IMR-90 (cell line): ENCODE data around the gene DHCR7. TPM values are rescaled to one million over a fixed set of nuclear protein-coding genes. Genes with fewer than 3 reads are reported as not detected.

Experiments used
- ATAC-seq: fragments of 200-7000 bp; cut with Tn5 transposase; 2 replicates; pipeline ENCODE4 v1.9.1; 2020; ENCODE audit warnings: low read depth, mild to moderate bottlenecking, moderate library complexity
- BruUV-seq: library from RNA; stranded (reverse); fragments of 400-500 nt; replicated peaks from 2 replicates; lab custom pipeline; 2021; lab: Mats Ljungman, UMichigan
- CTCF ChIA-PET: fragments of 300-600 bp; formaldehyde crosslinking; extraction: SDS; loops from one replicate; lab custom pipeline; 2021; ENCODE audit warnings: antibody characterized with exemption; lab: Yijun Ruan, JAX
- POLR2A ChIA-PET: fragments of 300-600 bp; sonication (Branson Sonifier 250); formaldehyde crosslinking; loops from one replicate; lab custom pipeline; 2022; ENCODE audit warnings: antibody characterized with exemption; ENCODE audit not compliant: unreplicated experiment; lab: Charles Lee
- DNase-seq: peaks from one replicate; pipeline ENCODE4 v3.0.0; 2013
- H2AFZ ChIP-seq: replicated peaks from 2 replicates; pipeline ENCODE3; 2013; ENCODE audit warnings: low read length, mild to moderate bottlenecking; ENCODE audit not compliant: poor library complexity
- H2AK5ac ChIP-seq: 2 replicates; pipeline ENCODE4 v1.6.1; 2013; ENCODE audit warnings: low read depth, low read length, inconsistent platforms
- H2AK9ac ChIP-seq: replicated peaks from 2 replicates; pipeline ENCODE3; 2013; ENCODE audit warnings: mild to moderate bottlenecking, low read depth, low read length, moderate library complexity; ENCODE audit not compliant: poor library complexity
- H2BK120ac ChIP-seq: 2 replicates; pipeline ENCODE4 v1.6.1; 2013; ENCODE audit warnings: low read depth, low read length, inconsistent platforms
- H2BK15ac ChIP-seq: 3 replicates; pipeline ENCODE4 v1.6.1; 2013; ENCODE audit warnings: low read depth, low read length, inconsistent platforms
- H2BK20ac ChIP-seq: 2 replicates; pipeline ENCODE4 v1.6.1; 2013; ENCODE audit warnings: low read depth, mild to moderate bottlenecking, inconsistent platforms, low read length, moderate library complexity
- H2BK5ac ChIP-seq: 2 replicates; pipeline ENCODE4 v1.6.1; 2013; ENCODE audit warnings: mild to moderate bottlenecking, low read depth, low read length, inconsistent platforms; ENCODE audit not compliant: poor library complexity, severe bottlenecking
- H3K14ac ChIP-seq: replicated peaks from 2 replicates; pipeline ENCODE4 v1.6.1; 2013; ENCODE audit warnings: low read depth, low read length, inconsistent platforms
- H3K18ac ChIP-seq: 2 replicates; pipeline ENCODE4 v1.6.1; 2013; ENCODE audit warnings: low read depth, low read length, control low read depth
- H3K23ac ChIP-seq: 2 replicates; pipeline ENCODE4 v1.6.1; 2013; ENCODE audit warnings: low read depth, low read length, inconsistent platforms
- H3K27ac ChIP-seq: 2 replicates; pipeline ENCODE4 v1.5.1; 2013; ENCODE audit warnings: mild to moderate bottlenecking, control low read depth, low read length; ENCODE audit not compliant: insufficient read depth
- H3K27me3 ChIP-seq: 2 replicates; pipeline ENCODE4 v1.6.1; 2013; ENCODE audit warnings: low read length; ENCODE audit not compliant: control insufficient read depth, insufficient read depth
- H3K36me3 ChIP-seq: 2 replicates; pipeline ENCODE4 v1.6.1; 2013; ENCODE audit warnings: low read length, mixed read lengths; ENCODE audit not compliant: control insufficient read depth, insufficient read depth
- H3K4ac ChIP-seq: 2 replicates; pipeline ENCODE4 v1.6.1; 2013; ENCODE audit warnings: low read depth, low read length, inconsistent platforms
- H3K4me1 ChIP-seq: 2 replicates; pipeline ENCODE4 v1.6.1; 2013; ENCODE audit warnings: low read length, mixed read lengths; ENCODE audit not compliant: control insufficient read depth, insufficient read depth
- H3K4me2 ChIP-seq: 2 replicates; pipeline ENCODE4 v1.6.1; 2013; ENCODE audit warnings: low read depth, mild to moderate bottlenecking, control low read depth, low read length, moderate library complexity
- H3K4me3 ChIP-seq: 2 replicates; pipeline ENCODE4 v1.5.1; 2013; ENCODE audit warnings: low read depth, mild to moderate bottlenecking, control low read depth, low read length, moderate library complexity; ENCODE audit not compliant: insufficient read depth
- H3K56ac ChIP-seq: 2 replicates; pipeline ENCODE4 v1.6.1; 2013; ENCODE audit warnings: low read length, inconsistent platforms; ENCODE audit not compliant: insufficient read depth; ENCODE audit errors: extremely low read depth
- H3K79me1 ChIP-seq, 2 experiments: 2 replicates each; pipeline ENCODE4 v1.6.1; 2013; ENCODE audit warnings: low read length in 2 of 2, inconsistent platforms in 1 of 2, low read depth in 1 of 2
- H3K9ac ChIP-seq: 2 replicates; pipeline ENCODE4 v1.6.1; 2013; ENCODE audit warnings: low read depth, low read length, control low read depth
- H3K9me1 ChIP-seq: 2 replicates; pipeline ENCODE4 v1.6.1; 2013; ENCODE audit warnings: low read length, inconsistent platforms; ENCODE audit not compliant: insufficient read depth
- H3K9me3 ChIP-seq: 2 replicates; pipeline ENCODE4 v1.6.1; 2013; ENCODE audit warnings: low read length; ENCODE audit not compliant: control insufficient read depth, insufficient read depth
- H4K20me1 ChIP-seq: 2 replicates; pipeline ENCODE4 v1.6.1; 2013; ENCODE audit warnings: low read length, inconsistent platforms; ENCODE audit not compliant: insufficient read depth
- H4K5ac ChIP-seq: 2 replicates; pipeline ENCODE4 v1.6.1; 2013; ENCODE audit warnings: mild to moderate bottlenecking, low read depth, low read length, control low read depth
- H4K8ac ChIP-seq, 2 experiments: 2 replicates each; pipeline ENCODE4 v1.6.1; 2013; ENCODE audit warnings: low read depth in 2 of 2, low read length in 2 of 2, control low read depth in 1 of 2, inconsistent platforms in 1 of 2
- H4K91ac ChIP-seq: 2 replicates; pipeline ENCODE4 v1.6.1; 2013; ENCODE audit warnings: low read depth, low read length, inconsistent platforms; ENCODE audit not compliant: insufficient read depth
- BHLHE40 ChIP-seq: fragments of 150-350 bp; IDR thresholded peaks from 2 replicates; pipeline ENCODE4 v1.6.1; 2016; ENCODE audit warnings: mild to moderate bottlenecking, low read depth, low read length
- CHD1 ChIP-seq: IDR thresholded peaks from 2 replicates; pipeline ENCODE4 v1.6.1; 2012; ENCODE audit warnings: low read depth, low read length, improper control_type of control experiment
- CTCF ChIP-seq: conservative IDR thresholded peaks from 2 replicates; pipeline ENCODE4 v1.5.1; 2012; ENCODE audit warnings: mild to moderate bottlenecking, low read depth, low read length, improper control_type of control experiment
- FOS ChIP-seq: fragments of 150-350 bp; IDR thresholded peaks from 2 replicates; pipeline ENCODE4 v1.6.1; 2016; ENCODE audit warnings: low read depth, low read length
- MAFK ChIP-seq: IDR thresholded peaks from 2 replicates; pipeline ENCODE4 v1.6.1; 2012; ENCODE audit warnings: low read depth, low read length, improper control_type of control experiment
- MAZ ChIP-seq: IDR thresholded peaks from 2 replicates; pipeline ENCODE4 v1.6.1; 2012; ENCODE audit warnings: low read depth, mild to moderate bottlenecking, low read length, improper control_type of control experiment, moderate library complexity, borderline replicate concordance
- NFE2L2 ChIP-seq: fragments of 150-350 bp; IDR thresholded peaks from 2 replicates; pipeline ENCODE4 v1.6.1; 2016; ENCODE audit warnings: low read depth, mild to moderate bottlenecking, low read length
- RAD21 ChIP-seq: IDR thresholded peaks from 2 replicates; pipeline ENCODE4 v1.6.1; 2012; ENCODE audit warnings: low read length, improper control_type of control experiment
- SMC3 ChIP-seq: fragments of 150-350 bp; IDR thresholded peaks from 2 replicates; pipeline ENCODE4 v1.6.1; 2016; ENCODE audit warnings: low read depth, mild to moderate bottlenecking, antibody characterized with exemption, low read length, moderate library complexity
- WGBS, 2 experiments: methylation state at CpG; one replicate each; pipeline versions ENCODE4 v1.1.5 to v1.1.7; 2013; ENCODE audit warnings: missing lambda C conversion rate in 2 of 2; ENCODE audit not compliant: insufficient read length in 1 of 2; ENCODE audit errors: extremely low coverage in 2 of 2; 5-methylcytosine and 5-hydroxymethylcytosine counted together
- dilution Hi-C: fragments of 300-500 bp; cut with HindIII; formaldehyde crosslinking; loops from one replicate; pipeline ENCODE4 v1.14.3; 2018; ENCODE audit warnings: low sequenced_read_pairs; ENCODE audit not compliant: unreplicated experiment
- in situ Hi-C: fragments of 300-500 bp; cut with MboI; formaldehyde crosslinking; loops from 3 replicates; pipeline ENCODE4 v1.14.3; 2019; ENCODE audit warnings: low sequenced_read_pairs, inconsistent platforms, mixed read lengths
- intact Hi-C: fragments of 100-400 bp; cut with micrococcal nuclease; formaldehyde crosslinking; loops from 2 replicates; pipeline ENCODE4 v1.10.0; 2022
- polyA plus RNA-seq, 3 experiments: library from polyadenylated mRNA; depleted of rRNA; stranded (reverse); fragments of >200 nt; gene quantifications; 2 replicates each; pipeline ENCODE4 v1.2.3, GENCODE V29; 2012; ENCODE audit warnings: low replicate concordance in 1 of 3
- total RNA-seq: library from RNA; depleted of rRNA; stranded (reverse); fragments of >200 nt; gene quantifications from 2 replicates; pipeline ENCODE4 v1.2.3, GENCODE V29; 2012
- TF ChIP-seq, protein P1 (sequence below): fragments of 150-350 bp; IDR thresholded peaks from 2 replicates; pipeline ENCODE4 v1.6.1; 2016; ENCODE audit warnings: low read depth, mild to moderate bottlenecking, low read length, moderate library complexity, borderline replicate concordance

DHCR7 gene
- total and polyA plus RNA-seq, 2 of the 4 experiments (the other 2 are of a cell fraction): 22.0 to 43.3 TPM

GRCh38 chr11:71442123-71442522 lies 6.1 kb downstream of the DHCR7 start:
- Histone ChIP-seq H3K27me3 (no peaks in the 10 kb centered on the region), H3K4ac (no peak overlapping the region), H3K4me3 (no peak overlapping the region), H2BK5ac (no peak overlapping the region), H3K56ac (no peak overlapping the region), H4K8ac (no peak overlapping the region), H2AK9ac (no peak overlapping the region), H3K9me3 (no peaks in the 10 kb centered on the region), H4K20me1 (no peaks in the 10 kb centered on the region; the same call in 1 of the 2 replicates), H2BK20ac (no peak overlapping the region), H3K9ac (no peak overlapping the region), H3K23ac (no peak overlapping the region), H2AK5ac (no peak overlapping the region), H3K79me1 (no peaks in the 10 kb centered on the region), H4K5ac (no peak overlapping the region), H3K4me2 (no peak overlapping the region), H3K36me3 (peaks cover 29% of the 10 kb centered on the region), H3K4me1 (no peaks in the 10 kb centered on the region), H3K27ac (no peak overlapping the region), H3K9me1 (0 out of 2 replicates have a peak, but pooled peaks cover 4% of the 10 kb centered on the region), H3K18ac (no peak overlapping the region), H2BK15ac (no peak overlapping the region), H2BK120ac (no peak overlapping the region), H3K14ac (no peak overlapping the region), H4K91ac (no peak overlapping the region), H2AFZ (no peak overlapping the region)
- POLR2A ChIA-PET: no interaction called here
- DNase-seq (no peak), ATAC-seq (no peak)
- no CpG with 5 or more reads among the region's 8 CpGs for WGBS, 2 experiments
- CTCF ChIA-PET: no interaction called here
- intact Hi-C loops: no loop called here
- in situ Hi-C loops: no loop called here
- TF ChIP-seq MAFK: no peak
- TF ChIP-seq MAZ: no peak
- no peak for TF ChIP-seq BHLHE40
- TF ChIP-seq RAD21: no peak
- no peak for TF ChIP-seq FOS
- TF ChIP-seq CTCF: no peak
- no peak for TF ChIP-seq CHD1
- TF ChIP-seq SMC3: no peak
- TF ChIP-seq NFE2L2: no peak
- TF ChIP-seq, protein P1, sequence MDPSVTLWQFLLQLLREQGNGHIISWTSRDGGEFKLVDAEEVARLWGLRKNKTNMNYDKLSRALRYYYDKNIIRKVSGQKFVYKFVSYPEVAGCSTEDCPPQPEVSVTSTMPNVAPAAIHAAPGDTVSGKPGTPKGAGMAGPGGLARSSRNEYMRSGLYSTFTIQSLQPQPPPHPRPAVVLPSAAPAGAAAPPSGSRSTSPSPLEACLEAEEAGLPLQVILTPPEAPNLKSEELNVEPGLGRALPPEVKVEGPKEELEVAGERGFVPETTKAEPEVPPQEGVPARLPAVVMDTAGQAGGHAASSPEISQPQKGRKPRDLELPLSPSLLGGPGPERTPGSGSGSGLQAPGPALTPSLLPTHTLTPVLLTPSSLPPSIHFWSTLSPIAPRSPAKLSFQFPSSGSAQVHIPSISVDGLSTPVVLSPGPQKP: no peak
- dilution Hi-C loops: no loop called here
- no TSS peak for BruUV-seq
